Measurements from ENCODE around the gene WDR5.
"Not testable (repeated sequence)": the region's sequence is repeated elsewhere in the genome, so short reads cannot be mapped to it uniquely, and the experiment has no call there.

Gene WDR5

DNA sequence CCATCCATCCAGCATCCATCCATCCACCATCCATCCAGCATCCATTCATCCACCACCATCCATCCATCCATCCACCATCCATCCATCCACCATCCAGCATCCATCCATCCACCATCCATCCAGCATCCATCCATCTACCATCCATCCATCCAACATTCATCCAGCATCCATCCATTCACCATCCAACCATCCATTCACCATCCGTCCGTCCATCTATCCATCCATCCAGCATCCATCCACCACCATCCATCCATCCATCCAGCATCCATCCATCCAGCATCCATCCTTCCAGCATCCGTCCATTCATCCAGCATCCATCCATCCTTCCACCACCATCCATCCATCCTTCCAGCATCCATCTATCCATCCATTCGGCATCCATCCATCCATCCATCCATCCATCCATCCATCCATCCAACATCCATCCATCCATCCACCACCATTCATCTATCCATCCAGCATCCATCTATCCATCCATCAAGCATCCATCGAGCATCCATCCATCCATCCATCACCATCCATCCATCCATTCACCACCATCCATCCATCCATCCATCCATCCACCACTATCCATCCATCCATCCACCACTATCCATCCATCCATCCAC lies 32.4 kb upstream of the WDR5 start:
- no peak for TF ChIP-seq CTCF (conservative IDR thresholded peaks at IDR 0.05; ENCODE audit: low read length)
- H3K4me3 ChIP-seq (ENCODE audit: low read length) = no peak overlapping the region
- no peak for DNase-seq (ENCODE audit: low read depth)

- no peak overlapping the region for H3K4me3 ChIP-seq (ENCODE audit: low read length)
- no peak for TF ChIP-seq CTCF (conservative IDR thresholded peaks at IDR 0.05; ENCODE audit: low read length)
- no peak for DNase-seq (ENCODE audit: low read depth)
These were observed 24.8 kb upstream of the WDR5 start for GRCh38 chr9:134111064-134111463.

- no peak for TF ChIP-seq CTCF (conservative IDR thresholded peaks at IDR 0.05; ENCODE audit: low read length)
- no peak for DNase-seq (ENCODE audit: low read depth)
- H3K4me3 ChIP-seq (ENCODE audit: low read length) = no peak overlapping the region
These were observed 23.3 kb upstream of the WDR5 start for GRCh38 chr9:134112561-134112960.

DNA sequence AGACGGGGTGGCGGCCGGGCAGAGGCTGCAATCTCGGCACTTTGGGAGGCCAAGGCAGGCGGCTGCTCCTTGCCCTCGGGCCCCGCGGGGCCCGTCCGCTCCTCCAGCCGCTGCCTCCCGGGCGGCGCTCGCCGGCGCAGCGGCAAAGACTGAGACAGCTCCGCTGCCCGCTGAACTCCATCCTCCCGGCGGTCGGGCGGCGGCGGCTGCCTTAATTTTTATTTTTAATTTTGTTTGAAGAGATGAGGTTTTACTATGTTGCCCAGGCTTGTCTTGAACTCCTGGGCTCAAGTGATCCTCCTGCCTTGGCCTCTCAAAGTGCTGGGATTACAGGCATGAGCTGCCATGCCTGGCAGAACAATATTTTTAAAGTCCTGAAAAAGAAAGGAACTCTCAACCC lies 16.9 kb upstream of the WDR5 start:
- not testable (repeated sequence) for DNase-seq (ENCODE audit: low read depth); H3K4me3 ChIP-seq (ENCODE audit: low read length)

DNA sequence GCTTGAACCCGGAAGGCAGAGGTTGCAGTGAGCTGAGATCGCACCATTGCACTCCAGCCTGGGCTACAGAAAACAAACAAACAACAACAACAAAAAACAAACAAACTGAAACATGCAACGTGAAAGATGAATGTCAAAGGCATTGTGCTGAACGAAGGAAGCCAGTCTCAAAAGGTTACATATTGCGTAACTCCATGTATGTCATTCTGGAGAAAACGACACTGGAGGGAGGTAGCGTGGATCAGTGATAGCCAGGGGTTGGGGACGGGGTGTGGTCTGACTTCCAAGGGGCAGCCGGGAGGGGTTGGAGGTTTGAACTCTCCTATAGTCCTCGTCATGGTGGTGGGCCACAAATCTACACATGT lies 12.1 kb upstream of the WDR5 start:
- no peak overlapping the region for H3K4me3 ChIP-seq (ENCODE audit: low read length)
- no peak for TF ChIP-seq CTCF (conservative IDR thresholded peaks at IDR 0.05; ENCODE audit: low read length)
- no peak for DNase-seq (ENCODE audit: low read depth)

DNA sequence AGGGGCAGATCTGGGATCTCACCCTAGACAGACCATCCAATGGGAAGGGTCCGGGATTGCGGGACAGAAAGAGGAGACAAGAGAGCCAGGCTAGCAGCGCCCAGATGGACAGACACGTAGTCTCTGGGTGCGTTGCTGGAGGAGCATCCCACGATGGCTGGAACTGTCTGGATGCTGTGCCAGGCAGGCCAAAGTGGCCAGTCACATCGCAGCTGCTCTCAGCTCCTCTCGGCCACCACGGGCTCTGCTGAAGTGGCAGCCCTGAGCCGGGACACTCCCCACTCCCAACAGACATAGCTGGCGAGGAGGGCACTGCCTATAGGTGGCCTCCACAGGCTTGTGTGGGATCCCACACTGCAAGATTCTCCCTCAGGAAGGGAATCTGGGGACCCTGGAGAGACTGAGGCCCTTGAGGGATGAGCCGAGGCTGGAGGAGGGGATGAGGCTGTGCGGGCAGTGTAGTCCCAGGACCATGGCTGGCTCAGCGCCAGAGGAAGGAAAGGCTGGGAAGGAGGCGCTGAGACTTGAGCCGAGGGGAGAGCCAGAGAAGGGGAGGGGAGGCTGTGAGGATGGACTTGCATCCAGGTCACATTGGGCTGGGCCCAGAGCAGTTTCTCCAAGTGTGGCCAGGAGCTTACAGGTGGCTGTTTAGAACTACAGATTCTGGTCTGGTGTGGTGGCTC lies 10.3 kb upstream of the WDR5 start:
- DNase-seq (ENCODE audit: low read depth) = no peak
- H3K4me3 ChIP-seq (ENCODE audit: low read length) = no peak overlapping the region
- no peak for TF ChIP-seq CTCF (conservative IDR thresholded peaks at IDR 0.05; ENCODE audit: low read length)

DNA sequence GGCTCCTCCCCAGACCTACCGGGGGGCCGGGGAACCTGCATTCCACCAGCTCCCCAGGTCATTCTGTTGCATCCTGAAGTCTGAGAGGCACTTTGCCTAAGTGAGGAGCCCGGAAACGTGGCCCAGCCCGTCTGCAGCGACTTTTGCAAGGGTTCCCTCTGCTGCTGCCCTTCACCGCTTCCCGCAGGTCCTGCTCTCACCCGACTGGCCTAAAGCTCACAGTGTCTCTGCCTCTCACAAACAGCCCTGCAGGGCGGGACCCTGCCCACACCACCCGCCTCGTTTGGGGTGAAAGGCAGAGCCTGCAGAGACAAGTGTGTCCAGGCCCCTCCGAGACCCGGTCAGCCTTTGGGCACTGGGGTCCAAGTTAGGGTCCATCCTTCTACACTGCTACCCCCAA lies 9.5 kb upstream of the WDR5 start:
- TF ChIP-seq CTCF (conservative IDR thresholded peaks at IDR 0.05; ENCODE audit: low read length) = no peak
- H3K4me3 ChIP-seq (ENCODE audit: low read length) = no peak overlapping the region
- DNase-seq (ENCODE audit: low read depth) = no peak
